BLaER1 treated with 17β-estradiol and CSF1 and Interleukin-3, amounts not matched to agents 10 nM and 100 nM (cell line): ENCODE data around the gene ALDOC.
A peak's percentile ranks its signal among the peaks of the same experiment; 100 is the strongest.

Source experiments
- H3K27ac ChIP-seq, 11 experiments: shearing (Covaris generic); formaldehyde crosslinking; 2 replicates each; pipeline ENCODE4 v1.8.1; 2022
- H3K27me3 ChIP-seq, 11 experiments: shearing (Covaris generic); formaldehyde crosslinking; 2 replicates each; pipeline ENCODE4 v1.8.1; 2022
- H3K36me3 ChIP-seq, 11 experiments: shearing (Covaris generic); formaldehyde crosslinking; 2 replicates each; pipeline ENCODE4 v1.8.1; 2022
- H3K4me1 ChIP-seq, 10 experiments: shearing (Covaris generic); formaldehyde crosslinking; 2 replicates each; pipeline ENCODE4 v1.8.1; 2022
- H3K4me2 ChIP-seq, 11 experiments: shearing (Covaris generic); formaldehyde crosslinking; 2 replicates each; pipeline ENCODE4 v1.8.1; 2022
- H3K4me3 ChIP-seq, 10 experiments: shearing (Covaris generic); formaldehyde crosslinking; 2 replicates each; pipeline ENCODE4 v1.8.1; 2022
- H3K9ac ChIP-seq, 11 experiments: shearing (Covaris generic); formaldehyde crosslinking; 2 replicates each; pipeline ENCODE4 v1.8.1; 2022
- H3K9me3 ChIP-seq, 11 experiments: shearing (Covaris generic); formaldehyde crosslinking; replicated peaks in 1 of 11; 2 replicates each; pipeline ENCODE4 v1.8.1; 2022
- H4K20me1 ChIP-seq, 11 experiments: shearing (Covaris generic); formaldehyde crosslinking; 2 replicates each; pipeline ENCODE4 v1.8.1; 2022
- Cebpa-rat ChIP-seq, 11 experiments: shearing (Covaris generic); IDR thresholded peaks; 2 replicates each; pipeline ENCODE4 v1.8.1; 2022

The ALDOC gene

GRCh38 chr17:28598389-28598788 lies 21.7 kb upstream of the ALDOC start:
- H3K4me2 ChIP-seq, result peak overlapping the region; percentile 88 to 99 (median 95)
- H3K4me1 ChIP-seq, result peaks cover 25 to 40% (median 31%) of the 10 kb centered on the region in 10 experiments
- H3K4me3 ChIP-seq, result peak overlapping the region; percentile 67 to 89 (median 77)
- H4K20me1 ChIP-seq, result peaks cover 0 to 7% (median 1%) of the 10 kb centered on the region in 11 experiments; a peak in 8 of 22 replicates
- H3K27me3 ChIP-seq, result no peaks in the 10 kb centered on the region
- no peaks in the 10 kb centered on the region for H3K9me3 ChIP-seq
- no peak for TF ChIP-seq Cebpa-rat (IDR thresholded peaks at IDR 0.05)
- H3K36me3 ChIP-seq, result peaks cover 1 to 60% (median 35%) of the 10 kb centered on the region in 11 experiments; a peak in 20 of 22 replicates
- peak overlapping the region in 10 of 11 experiments; percentile 81 to 96 (median 89); a peak in 19 of 22 replicates for H3K27ac ChIP-seq
- H3K9ac ChIP-seq, result peak overlapping the region; percentile 86 to 93 (median 91)

DNA sequence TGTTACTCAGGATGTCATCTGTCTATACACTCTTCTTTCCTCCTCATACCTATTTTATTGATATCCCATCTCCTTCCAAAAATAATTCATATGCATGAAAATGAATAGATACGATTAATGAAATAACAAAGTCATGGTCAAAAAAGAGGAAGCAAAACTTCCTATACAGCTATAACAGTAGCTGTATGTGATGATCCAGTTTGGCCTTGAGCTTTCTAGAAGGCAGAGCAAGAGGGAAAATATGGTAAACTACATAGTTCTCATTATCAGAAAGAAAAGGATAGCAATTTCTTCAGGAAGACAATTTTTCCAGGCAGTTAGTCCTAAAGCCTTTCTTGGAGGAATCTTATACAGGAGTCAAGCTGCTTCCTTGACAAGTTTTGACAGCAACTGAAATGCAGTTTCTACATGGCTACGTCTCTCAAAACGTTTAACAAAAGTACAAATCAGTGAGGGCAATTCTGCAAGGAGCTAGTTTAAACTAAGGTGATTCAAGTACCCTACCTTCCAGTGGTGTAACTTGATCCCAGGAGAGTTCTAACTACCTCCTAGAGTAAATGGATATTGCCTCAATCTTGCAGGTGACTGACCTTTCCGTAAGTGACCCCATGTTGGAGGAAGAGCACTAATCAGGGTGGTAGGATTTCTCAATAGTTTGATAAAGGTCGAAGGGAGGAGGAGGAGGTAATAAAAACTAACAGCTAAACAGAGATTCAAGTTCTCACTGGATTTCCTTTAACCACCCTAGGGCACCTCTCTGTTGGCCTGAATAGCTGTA lies 21.1 kb upstream of the ALDOC start:
- H3K27me3 ChIP-seq, result no peaks in the 10 kb centered on the region
- H3K9me3 ChIP-seq, result no peaks in the 10 kb centered on the region
- peak overlapping the region; percentile 88 to 99 (median 95) for H3K4me2 ChIP-seq
- H3K4me3 ChIP-seq, result peak overlapping the region; percentile 67 to 89 (median 77)
- TF ChIP-seq Cebpa-rat (IDR thresholded peaks at IDR 0.05), result no peak
- peak overlapping the region in 9 of 11 experiments; percentile 81 to 96 (median 89); a peak in 18 of 22 replicates for H3K27ac ChIP-seq
- H3K4me1 ChIP-seq, result peaks cover 25 to 40% (median 31%) of the 10 kb centered on the region in 10 experiments
- H3K9ac ChIP-seq, result peak overlapping the region; percentile 86 to 93 (median 91); a peak in 21 of 22 replicates
- peaks cover 7 to 64% (median 41%) of the 10 kb centered on the region in 11 experiments for H3K36me3 ChIP-seq
- peaks cover 0 to 13% (median 6%) of the 10 kb centered on the region in 11 experiments; a peak in 9 of 22 replicates for H4K20me1 ChIP-seq

GRCh38 chr17:28592260-28592659 lies 15.6 kb upstream of the ALDOC start:
- H3K9me3 ChIP-seq, result no peaks in the 10 kb centered on the region
- no peak overlapping the region for H3K4me3 ChIP-seq
- H3K36me3 ChIP-seq, result peaks cover 35 to 100% (median 94%) of the 10 kb centered on the region in 11 experiments
- H3K27ac ChIP-seq, result no peak overlapping the region
- H3K4me2 ChIP-seq, result no peak overlapping the region
- H3K27me3 ChIP-seq, result no peaks in the 10 kb centered on the region
- peaks cover 0 to 50% (median 25%) of the 10 kb centered on the region in 11 experiments; a peak in 13 of 22 replicates for H4K20me1 ChIP-seq
- peaks cover 2 to 12% (median 4%) of the 10 kb centered on the region in 10 experiments; a peak in 19 of 20 replicates for H3K4me1 ChIP-seq
- H3K9ac ChIP-seq, result no peak overlapping the region
- TF ChIP-seq Cebpa-rat (IDR thresholded peaks at IDR 0.05), result no peak

DNA sequence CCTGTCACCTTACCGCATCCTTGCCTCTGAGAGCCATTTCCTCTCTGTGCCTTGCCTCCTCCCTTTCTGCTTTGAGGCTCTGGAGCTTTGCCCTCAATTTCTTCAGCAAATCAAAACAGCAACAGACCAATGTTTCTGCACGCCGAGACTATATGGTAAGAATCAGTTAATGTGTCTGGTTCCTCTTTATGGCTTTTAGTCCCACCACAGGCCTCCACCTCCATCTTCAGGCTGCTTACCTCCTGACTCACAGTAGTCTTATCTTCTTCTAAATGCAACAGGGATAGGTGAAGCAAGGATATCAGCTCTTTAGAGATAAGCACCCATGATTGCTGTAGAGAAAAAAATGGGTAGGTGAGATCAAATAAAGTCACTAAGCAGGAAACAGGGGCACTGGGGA lies 9.2 kb upstream of the ALDOC start:
- Histone ChIP-seq H4K20me1 (peaks cover 0 to 51% (median 10%) of the 10 kb centered on the region in 11 experiments; a peak in 10 of 22 replicates), H3K9ac (no peak overlapping the region)
- TF ChIP-seq Cebpa-rat (IDR thresholded peaks at IDR 0.05), result no peak

GRCh38 chr17:28584434-28584833 lies 7.7 kb upstream of the ALDOC start:
- no peaks in the 10 kb centered on the region for H3K9me3 ChIP-seq
- no peak overlapping the region for H3K4me3 ChIP-seq
- H3K4me1 ChIP-seq, result no peaks in the 10 kb centered on the region
- TF ChIP-seq Cebpa-rat (IDR thresholded peaks at IDR 0.05), result no peak
- H3K27me3 ChIP-seq, result no peaks in the 10 kb centered on the region
- H3K36me3 ChIP-seq, result peaks cover 61 to 99% (median 97%) of the 10 kb centered on the region in 11 experiments
- H3K4me2 ChIP-seq, result no peak overlapping the region
- peaks cover 0 to 51% (median 9%) of the 10 kb centered on the region in 11 experiments; a peak in 10 of 22 replicates for H4K20me1 ChIP-seq
- no peak overlapping the region for H3K27ac ChIP-seq
- H3K9ac ChIP-seq, result no peak overlapping the region

More for the DNA sequence above, 9.2 kb upstream of the ALDOC start:
- Histone ChIP-seq H3K4me2 (no peak overlapping the region), H3K9me3 (no peaks in the 10 kb centered on the region), H3K27me3 (no peaks in the 10 kb centered on the region), H3K36me3 (peaks cover 57 to 99% (median 97%) of the 10 kb centered on the region in 11 experiments), H3K27ac (no peak overlapping the region), H3K4me1 (no peaks in the 10 kb centered on the region), H3K4me3 (no peak overlapping the region)

GRCh38 chr17:28582513-28582912 lies 5.8 kb upstream of the ALDOC start:
- H3K4me1 ChIP-seq, result peaks cover 0 to 2% (median under 1%) of the 10 kb centered on the region in 10 experiments; a peak in 9 of 20 replicates
- H3K27ac ChIP-seq, result no peak overlapping the region
- peaks cover 71 to 99% (median 97%) of the 10 kb centered on the region in 11 experiments for H3K36me3 ChIP-seq
- no peak overlapping the region for H3K4me3 ChIP-seq
- no peaks in the 10 kb centered on the region for H3K9me3 ChIP-seq
- H3K4me2 ChIP-seq, result no peak overlapping the region
- peaks cover 0 to 34% (median 3%) of the 10 kb centered on the region in 11 experiments; a peak in 7 of 22 replicates for H4K20me1 ChIP-seq
- no peaks in the 10 kb centered on the region for H3K27me3 ChIP-seq
- H3K9ac ChIP-seq, result no peak overlapping the region
- no peak for TF ChIP-seq Cebpa-rat (IDR thresholded peaks at IDR 0.05)

- H3K27ac ChIP-seq, result no peak overlapping the region
- no peaks in the 10 kb centered on the region for H3K9me3 ChIP-seq
- H3K36me3 ChIP-seq, result peaks cover 68 to 89% (median 86%) of the 10 kb centered on the region in 11 experiments
- peaks cover 0 to 29% (median 2%) of the 10 kb centered on the region in 11 experiments; a peak in 8 of 22 replicates for H4K20me1 ChIP-seq
- peaks cover 7 to 12% (median 10%) of the 10 kb centered on the region in 10 experiments; a peak in 19 of 20 replicates for H3K4me1 ChIP-seq
- no peak overlapping the region for H3K4me2 ChIP-seq
- no peak for TF ChIP-seq Cebpa-rat (IDR thresholded peaks at IDR 0.05)
- H3K27me3 ChIP-seq, result no peaks in the 10 kb centered on the region
- no peak overlapping the region for H3K4me3 ChIP-seq
- no peak overlapping the region for H3K9ac ChIP-seq
These were observed 4.3 kb upstream of the ALDOC start for GRCh38 chr17:28580959-28581358.

DNA sequence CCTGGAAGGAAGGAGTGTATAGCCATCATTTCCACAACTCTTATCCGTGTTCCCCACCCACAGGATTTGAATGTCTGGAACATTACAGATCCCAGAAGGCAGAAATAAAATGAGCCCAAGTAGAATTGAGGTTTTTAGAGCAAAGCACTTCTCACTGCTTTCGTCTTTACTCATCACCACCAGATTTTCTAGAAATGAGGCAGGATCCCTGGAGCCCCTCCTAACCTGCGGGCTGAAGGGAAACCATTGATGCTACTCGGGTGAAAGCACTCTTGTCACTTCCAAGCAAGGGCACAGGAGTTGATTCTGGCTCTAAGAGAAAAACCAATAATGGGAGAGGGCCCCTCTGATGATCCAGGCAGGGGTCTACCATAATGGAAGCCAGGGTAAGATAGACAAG lies 2.8 kb upstream of the ALDOC start:
- Histone ChIP-seq H3K9ac (no peak overlapping the region), H3K36me3 (peaks cover 53 to 80% (median 76%) of the 10 kb centered on the region in 11 experiments), H3K27me3 (no peaks in the 10 kb centered on the region), H3K4me3 (no peak overlapping the region), H3K27ac (no peak overlapping the region), H3K4me1 (peaks cover 16 to 25% (median 20%) of the 10 kb centered on the region in 10 experiments; a peak in 19 of 20 replicates), H3K9me3 (no peaks in the 10 kb centered on the region), H3K4me2 (no peak overlapping the region), H4K20me1 (peaks cover 0 to 25% (median 6%) of the 10 kb centered on the region in 11 experiments; a peak in 8 of 22 replicates)
- TF ChIP-seq Cebpa-rat (IDR thresholded peaks at IDR 0.05), result no peak
